GF-D8 (cell line): Measurements from ENCODE around the gene LONRF2.

Source experiments
- DNase-seq: peaks from one replicate; lab custom pipeline; 2025; lab: John Stamatoyannopoulos, UW

The LONRF2 gene

GRCh38 chr2:100236166-100236565, 86.1 kb downstream of the LONRF2 start:
- no peak for DNase-seq

- no peak for DNase-seq
Measured at GRCh38 chr2:100235581-100235980, 86.7 kb downstream of the LONRF2 start.

- DNase-seq, result no peak
Measured at GRCh38 chr2:100235098-100235497, 87.2 kb downstream of the LONRF2 start.

GRCh38 chr2:100234141-100234540, 88.2 kb downstream of the LONRF2 start:
- DNase-seq, result no peak

GRCh38 chr2:100233061-100233460, 89.2 kb downstream of the LONRF2 start:
- no peak for DNase-seq

- no peak for DNase-seq
Measured at GRCh38 chr2:100230754-100231153, 91.5 kb downstream of the LONRF2 start.

GRCh38 chr2:100228967-100229366, 93.3 kb downstream of the LONRF2 start:
- DNase-seq, result no peak

- DNase-seq, result no peak
Measured at GRCh38 chr2:100228415-100228814, 93.9 kb downstream of the LONRF2 start.

GRCh38 chr2:100224988-100225710, 97.2 kb downstream of the LONRF2 start:
- no peak for DNase-seq

GRCh38 chr2:100223502-100223901, 98.8 kb downstream of the LONRF2 start:
- DNase-seq, result no peak
